K562 (cell line): Measurements from ENCODE around the gene SLC9A1. TPM values are rescaled to one million over a fixed set of nuclear protein-coding genes. Genes with fewer than 3 reads are reported as not detected.

Source experiments
- ATAC-seq: fragments of 200-7000 bp; cut with Tn5 transposase; 3 replicates; pipeline ENCODE4 v1.9.1; 2020; ENCODE audit warnings: moderate library complexity
- BruUV-seq: library from RNA; stranded (reverse); fragments of 400-500 nt; replicated peaks from 2 replicates; lab custom pipeline; 2021; lab: Mats Ljungman, UMichigan
- CTCF ChIA-PET: fragments of 300-600 bp; formaldehyde crosslinking; extraction: SDS; loops from one replicate; lab custom pipeline; 2021; ENCODE audit warnings: low intra/inter-chr PET ratio; lab: Yijun Ruan, JAX
- POLR2A ChIA-PET: fragments of 300-600, 350-650 bp; sonication (Branson Sonifier 250); formaldehyde crosslinking; extraction: SDS; loops from one replicate; lab custom pipeline; 2021; ENCODE audit warnings: antibody characterized with exemption, inconsistent platforms; lab: Yijun Ruan, JAX
- DNase-seq, 4 experiments: peaks; one replicate each; pipeline versions ENCODE4 v3.0.0 to v3.0.0-alpha.2; 2011 to 2018; ENCODE audit warnings: low spot score in 3 of 4, mixed read lengths in 3 of 4; ENCODE audit errors: extremely low read depth in 1 of 4
- FAIRE-seq: peaks from 2 replicates; lab custom pipeline; 2011; peaks lifted over from hg19 to GRCh38; lab: Jason Lieb, UNC
- H2AFZ ChIP-seq: 2 replicates; pipeline ENCODE4 v1.6.0; 2011; ENCODE audit warnings: low read depth, low read length, control low read depth, inconsistent platforms
- H3K27ac ChIP-seq: fragments of 200-600 bp; 3 replicates; pipeline ENCODE4 v1.8.0; 2011; ENCODE audit warnings: low read depth, mild to moderate bottlenecking, control low read depth, inconsistent platforms, low read length, moderate library complexity, mixed read lengths; ENCODE audit errors: extremely low read depth
- H3K27me3 ChIP-seq, 2 experiments: fragments of 300-600 bp in 1 of 2; 2 replicates in 1 of 2; 3 replicates in 1 of 2; pipeline versions ENCODE4 v1.6.0 to v1.8.0; 2011; ENCODE audit warnings: inconsistent platforms in 2 of 2, low read length in 2 of 2, mild to moderate bottlenecking in 1 of 2, mixed read lengths in 1 of 2, moderate library complexity in 1 of 2; ENCODE audit not compliant: control insufficient read depth in 2 of 2, insufficient read depth in 2 of 2
- H3K36me3 ChIP-seq: fragments of 300-600 bp; 3 replicates; pipeline ENCODE4 v1.8.0; 2011; ENCODE audit warnings: mild to moderate bottlenecking, low read length, inconsistent platforms; ENCODE audit not compliant: control insufficient read depth, insufficient read depth
- H3K4me1 ChIP-seq, 2 experiments: fragments of 200-600 bp in 1 of 2; replicated peaks in 1 of 2; 2 replicates in 1 of 2; 3 replicates in 1 of 2; pipeline versions ENCODE4 v1.5.1 to v1.8.0; 2011; ENCODE audit warnings: inconsistent platforms in 2 of 2, low read length in 2 of 2, mild to moderate bottlenecking in 1 of 2, mixed read lengths in 1 of 2, moderate library complexity in 1 of 2; ENCODE audit not compliant: control insufficient read depth in 2 of 2, insufficient read depth in 2 of 2
- H3K4me2 ChIP-seq: 2 replicates; pipeline ENCODE4 v1.6.1; 2011; ENCODE audit warnings: low read length, control low read depth, inconsistent platforms, mixed read lengths; ENCODE audit not compliant: insufficient read depth
- H3K4me3 ChIP-seq: fragments of 200-600 bp; sonication (generic), shearing (Covaris generic); 2 replicates; pipeline ENCODE4 v1.5.1; 2016; ENCODE audit warnings: control low read depth, inconsistent platforms
- H3K79me2 ChIP-seq: fragments of 200-600 bp; 3 replicates; pipeline ENCODE4 v1.8.0; 2011; ENCODE audit warnings: low read length, inconsistent platforms; ENCODE audit not compliant: control insufficient read depth, insufficient read depth
- H3K9ac ChIP-seq, 2 experiments: 2 replicates each; pipeline versions ENCODE4 v1.6.0 to v1.6.1; 2011; ENCODE audit warnings: low read depth in 2 of 2, low read length in 2 of 2, control low read depth in 1 of 2, inconsistent platforms in 1 of 2, mild to moderate bottlenecking in 1 of 2, mixed read lengths in 1 of 2; ENCODE audit not compliant: insufficient read depth in 1 of 2
- H3K9me1 ChIP-seq: one replicate; pipeline ENCODE4 v1.6.0; 2011; ENCODE audit warnings: inconsistent platforms, mild to moderate bottlenecking, low read length, moderate library complexity; ENCODE audit not compliant: control insufficient read depth, insufficient read depth
- H3K9me3 ChIP-seq: replicated peaks from 2 replicates; pipeline ENCODE4 v1.5.1; 2011; ENCODE audit warnings: low read depth, low read length, inconsistent platforms; ENCODE audit not compliant: control insufficient read depth, insufficient read depth
- H4K20me1 ChIP-seq: replicated peaks from 2 replicates; pipeline ENCODE4 v1.6.1; 2011; ENCODE audit warnings: low read length, inconsistent platforms, mixed read lengths; ENCODE audit not compliant: control insufficient read depth, insufficient read depth
- BDP1 ChIP-seq: IDR thresholded peaks from 3 replicates; pipeline ENCODE4 v1.6.1; 2011; ENCODE audit not compliant: insufficient read length, insufficient read depth
- CSDE1 ChIP-seq, 2 experiments: fragments of 450-650 bp; IDR thresholded peaks; 2 replicates each; pipeline ENCODE4 v1.6.1; 2016; ENCODE audit warnings: mild to moderate bottlenecking in 1 of 2
- NCOR1 ChIP-seq: fragments of 450-650 bp; IDR thresholded peaks from 2 replicates; pipeline ENCODE4 v1.6.1; 2016; ENCODE audit warnings: mild to moderate bottlenecking, moderate library complexity
- NRF1 ChIP-seq, 2 experiments: fragments of 450-650 bp; IDR thresholded peaks in 1 of 2; conservative IDR thresholded peaks in 1 of 2; 2 replicates each; pipeline ENCODE4 v1.6.1; 2014; ENCODE audit warnings: mild to moderate bottlenecking in 2 of 2
- RB1 ChIP-seq: fragments of 450-650 bp; IDR thresholded peaks from 2 replicates; pipeline ENCODE4 v1.6.1; 2017; ENCODE audit warnings: low read depth, mild to moderate bottlenecking
- SMAD1 ChIP-seq: fragments of 150-350 bp; IDR thresholded peaks from 2 replicates; pipeline ENCODE4 v1.6.1; 2014; ENCODE audit warnings: low read length, low read depth; ENCODE audit not compliant: partially characterized antibody
- SMARCB1 ChIP-seq: IDR thresholded peaks from 2 replicates; pipeline ENCODE4 v1.6.1; 2011; ENCODE audit warnings: improper control_type of control experiment, low read depth; ENCODE audit not compliant: insufficient read length
- TRIM25 ChIP-seq: fragments of 450-650 bp; IDR thresholded peaks from 2 replicates; pipeline ENCODE4 v1.7.0; 2016; ENCODE audit warnings: borderline replicate concordance
- ZNF212 ChIP-seq: fragments of 450-650 bp; formaldehyde crosslinking; IDR thresholded peaks from 2 replicates; pipeline ENCODE4 v1.4.0; 2020; ENCODE audit warnings: mild to moderate bottlenecking
- WGBS: fragments of 100-300 bp; shearing (Covaris generic); methylation state at CpG from one replicate; pipeline ENCODE4 v1.1.6; 2016; ENCODE audit warnings: low coverage, mixed read lengths; ENCODE audit not compliant: insufficient coverage; ENCODE audit errors: missing lambda C conversion rate; 5-methylcytosine and 5-hydroxymethylcytosine counted together
- in situ Hi-C: fragments of 300-500 bp; cut with MboI; formaldehyde crosslinking; loops from 4 replicates; pipeline ENCODE4 v1.15.0; 2018; ENCODE audit warnings: inconsistent platforms, mixed read lengths
- intact Hi-C: fragments of 100-400 bp; cut with micrococcal nuclease; formaldehyde crosslinking; loops from 2 replicates; pipeline ENCODE4 v1.14.2; 2022
- polyA plus RNA-seq, 8 experiments: library from polyadenylated mRNA; depleted of rRNA in 4 of 8; stranded (reverse) in 5 of 8; unstranded in 3 of 8; fragments of >200 nt; fragmentation: Nextera tagmentation in 2 of 8; fragmentation: Illumina TruSeq in 1 of 8; extraction: Ambion mirVana in 2 of 8; extraction: Trizol in 1 of 8; gene quantifications; 2 replicates each; pipeline versions ENCODE4 v1.2.1 to v1.2.3, GENCODE V29; 2011 to 2014; ENCODE audit warnings: inconsistent platforms in 1 of 8, missing spikeins in 1 of 8
- total RNA-seq, 7 experiments: library from RNA; depleted of rRNA in 6 of 7; stranded (reverse); fragments of >200 nt in 6 of 7; fragmentation: Illumina TruSeq in 2 of 7; extraction: Trizol in 2 of 7; gene quantifications; 2 replicates each; pipeline versions ENCODE4 v1.2.1 to v1.2.3, GENCODE V29; 2011 to 2021; ENCODE audit warnings: low replicate concordance in 1 of 7
- TF ChIP-seq, protein P1 (sequence below): IDR thresholded peaks from 2 replicates; pipeline ENCODE4 v1.6.1; 2011; ENCODE audit warnings: borderline replicate concordance, low read depth, mild to moderate bottlenecking, moderate library complexity, low read length; ENCODE audit not compliant: insufficient read depth, poor library complexity, severe bottlenecking
- TF ChIP-seq, protein P2 (sequence below): fragments of 450-650 bp; formaldehyde crosslinking; IDR thresholded peaks from 2 replicates; pipeline ENCODE4 v1.4.0; 2020; ENCODE audit warnings: mild to moderate bottlenecking

SLC9A1 gene
- total and polyA plus RNA-seq, 9 of the 15 experiments (the other 6 are each of a cell fraction or from before 2014, with no cell fraction given): 0.59 to 14.4 (median 2.0) TPM

DNA sequence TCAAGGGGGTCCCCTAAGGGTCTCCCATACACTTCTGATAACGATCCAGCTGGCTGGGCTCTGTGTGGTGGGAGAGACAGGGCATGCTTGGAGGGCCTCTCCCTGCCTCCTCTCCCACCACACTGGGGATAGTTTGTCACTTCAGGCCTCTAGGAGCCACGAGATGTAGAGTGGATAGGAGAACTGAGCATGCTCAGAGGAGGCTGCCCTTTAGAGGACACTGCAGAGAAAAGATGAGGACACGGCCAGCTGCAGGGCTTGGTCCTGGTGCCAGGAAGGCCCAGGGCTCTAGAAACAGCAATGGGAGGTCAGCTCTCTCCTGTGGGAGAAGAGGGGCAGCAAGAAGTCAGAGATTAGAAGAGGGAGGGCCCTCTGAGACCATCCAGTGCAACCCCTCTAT is 25.7 kb downstream of the SLC9A1 start:
- TF ChIP-seq TRIM25 (no peak), NRF1 (conservative IDR thresholded peaks at IDR 0.05 in 1 of 2, IDR thresholded peaks at IDR 0.05 in 1 of 2) (peak; percentile 72 to 79), SMARCB1 (no peak)
- peaks cover 5% of the 10 kb centered on the region; the same call in 2 of the 3 replicates for H3K36me3 ChIP-seq
- ATAC-seq (peak; percentile 32; the same call in 1 of the 3 replicates), FAIRE-seq (no peak), DNase-seq (no peak)
- H3K9me1 ChIP-seq: peaks cover 4% of the 10 kb centered on the region
- no peaks in the 10 kb centered on the region for H3K9me3 ChIP-seq
- no TSS peak for BruUV-seq
- no peaks in the 10 kb centered on the region for H4K20me1 ChIP-seq
- no peak overlapping the region for H3K4me2 ChIP-seq
- ChIA-PET CTCF (no interaction called here), POLR2A (interaction anchor here (1.3 to 1.8 kb wide), 4 partner anchors 9 to 14 kb away, joined by 3 to 7 read pairs (median 4); no protein-coding TSS in a partner anchor)
- intact Hi-C loops (no loop called here), in situ Hi-C loops (no loop called here)
- no peak overlapping the region for H2AFZ ChIP-seq
- WGBS: 24% methylated on average over 3 of the region's 3 CpGs
- H3K79me2 ChIP-seq: no peaks in the 10 kb centered on the region
- no peak overlapping the region for H3K27ac ChIP-seq
- no peak overlapping the region; a peak in 1 of 4 replicates for H3K9ac ChIP-seq
- no peaks in the 10 kb centered on the region for H3K27me3 ChIP-seq
- H3K4me1 ChIP-seq: peaks cover 7% of the 10 kb centered on the region in 2 experiments; a peak in 4 of 5 replicates
- no peak overlapping the region for H3K4me3 ChIP-seq

GRCh38 chr1:27127419-27127818 is 27.5 kb downstream of the SLC9A1 start:
- in situ Hi-C loops: no loop called here
- DNase-seq (no peak), FAIRE-seq (no peak), ATAC-seq (no peak)
- H3K9me3 ChIP-seq: no peaks in the 10 kb centered on the region
- POLR2A ChIA-PET: interaction anchor here (1.2 kb wide), 1 partner anchor 10 kb away, joined by 4 read pairs; no protein-coding TSS in a partner anchor
- CTCF ChIA-PET: no interaction called here
- no peaks in the 10 kb centered on the region for H3K27me3 ChIP-seq
- no TSS peak for BruUV-seq
- peak overlapping the region in 1 of 2 experiments; percentile 43; a peak in 2 of 4 replicates for H3K9ac ChIP-seq
- H4K20me1 ChIP-seq: no peaks in the 10 kb centered on the region
- no peaks in the 10 kb centered on the region for H3K79me2 ChIP-seq
- whole genome bisulfite sequencing: 78% methylated on average over 3 of the region's 3 CpGs
- no peak overlapping the region for H3K27ac ChIP-seq
- no peak overlapping the region for H3K4me2 ChIP-seq
- no peak overlapping the region for H2AFZ ChIP-seq
- intact Hi-C loops: no loop called here
- H3K36me3 ChIP-seq: peaks cover 5% of the 10 kb centered on the region; the same call in 2 of the 3 replicates
- H3K4me1 ChIP-seq: peaks cover 5 to 12% of the 10 kb centered on the region in 2 experiments; a peak in 4 of 5 replicates
- peaks cover 4% of the 10 kb centered on the region for H3K9me1 ChIP-seq
- H3K4me3 ChIP-seq: no peak overlapping the region
- TF ChIP-seq BDP1 (no peak), SMAD1 (no peak), CSDE1 (IDR thresholded peaks at IDR 0.05) (no peak), ZNF212 (CRISPR knock-in tag) (no peak), NCOR1 (no peak), RB1 (no peak)
- TF ChIP-seq, protein P1, sequence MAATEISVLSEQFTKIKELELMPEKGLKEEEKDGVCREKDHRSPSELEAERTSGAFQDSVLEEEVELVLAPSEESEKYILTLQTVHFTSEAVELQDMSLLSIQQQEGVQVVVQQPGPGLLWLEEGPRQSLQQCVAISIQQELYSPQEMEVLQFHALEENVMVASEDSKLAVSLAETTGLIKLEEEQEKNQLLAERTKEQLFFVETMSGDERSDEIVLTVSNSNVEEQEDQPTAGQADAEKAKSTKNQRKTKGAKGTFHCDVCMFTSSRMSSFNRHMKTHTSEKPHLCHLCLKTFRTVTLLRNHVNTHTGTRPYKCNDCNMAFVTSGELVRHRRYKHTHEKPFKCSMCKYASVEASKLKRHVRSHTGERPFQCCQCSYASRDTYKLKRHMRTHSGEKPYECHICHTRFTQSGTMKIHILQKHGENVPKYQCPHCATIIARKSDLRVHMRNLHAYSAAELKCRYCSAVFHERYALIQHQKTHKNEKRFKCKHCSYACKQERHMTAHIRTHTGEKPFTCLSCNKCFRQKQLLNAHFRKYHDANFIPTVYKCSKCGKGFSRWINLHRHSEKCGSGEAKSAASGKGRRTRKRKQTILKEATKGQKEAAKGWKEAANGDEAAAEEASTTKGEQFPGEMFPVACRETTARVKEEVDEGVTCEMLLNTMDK: no peak
- TF ChIP-seq, protein P2, sequence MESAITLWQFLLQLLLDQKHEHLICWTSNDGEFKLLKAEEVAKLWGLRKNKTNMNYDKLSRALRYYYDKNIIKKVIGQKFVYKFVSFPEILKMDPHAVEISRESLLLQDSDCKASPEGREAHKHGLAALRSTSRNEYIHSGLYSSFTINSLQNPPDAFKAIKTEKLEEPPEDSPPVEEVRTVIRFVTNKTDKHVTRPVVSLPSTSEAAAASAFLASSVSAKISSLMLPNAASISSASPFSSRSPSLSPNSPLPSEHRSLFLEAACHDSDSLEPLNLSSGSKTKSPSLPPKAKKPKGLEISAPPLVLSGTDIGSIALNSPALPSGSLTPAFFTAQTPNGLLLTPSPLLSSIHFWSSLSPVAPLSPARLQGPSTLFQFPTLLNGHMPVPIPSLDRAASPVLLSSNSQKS (CRISPR knock-in tag): no peak
